ENCODE results near the gene HTRA3. TPM values are rescaled to one million over a fixed set of nuclear protein-coding genes. Genes with fewer than 3 reads are reported as not detected.

HTRA3 gene
- total RNA-seq, 1 donor from 2014 or later: 1.7 TPM

GRCh38 chr4:8257854-8258253 is 11.7 kb upstream of the HTRA3 start:
- Mint-ChIP-seq H3K4me3 (ENCODE audit: unreplicated experiment) (no peak overlapping the region), H3K9me3 (ENCODE audit: unreplicated experiment) (no peaks in the 10 kb centered on the region), H3K36me3 (ENCODE audit: low read depth, unreplicated experiment) (no peaks in the 10 kb centered on the region), H3K4me1 (ENCODE audit: unreplicated experiment) (no peaks in the 10 kb centered on the region), H3K27ac (ENCODE audit: unreplicated experiment) (no peak overlapping the region), H3K27me3 (ENCODE audit: unreplicated experiment) (peaks cover 7% of the 10 kb centered on the region)
- no peak for DNase-seq (ENCODE audit: low spot score)
- TF ChIP-seq, protein P1, sequence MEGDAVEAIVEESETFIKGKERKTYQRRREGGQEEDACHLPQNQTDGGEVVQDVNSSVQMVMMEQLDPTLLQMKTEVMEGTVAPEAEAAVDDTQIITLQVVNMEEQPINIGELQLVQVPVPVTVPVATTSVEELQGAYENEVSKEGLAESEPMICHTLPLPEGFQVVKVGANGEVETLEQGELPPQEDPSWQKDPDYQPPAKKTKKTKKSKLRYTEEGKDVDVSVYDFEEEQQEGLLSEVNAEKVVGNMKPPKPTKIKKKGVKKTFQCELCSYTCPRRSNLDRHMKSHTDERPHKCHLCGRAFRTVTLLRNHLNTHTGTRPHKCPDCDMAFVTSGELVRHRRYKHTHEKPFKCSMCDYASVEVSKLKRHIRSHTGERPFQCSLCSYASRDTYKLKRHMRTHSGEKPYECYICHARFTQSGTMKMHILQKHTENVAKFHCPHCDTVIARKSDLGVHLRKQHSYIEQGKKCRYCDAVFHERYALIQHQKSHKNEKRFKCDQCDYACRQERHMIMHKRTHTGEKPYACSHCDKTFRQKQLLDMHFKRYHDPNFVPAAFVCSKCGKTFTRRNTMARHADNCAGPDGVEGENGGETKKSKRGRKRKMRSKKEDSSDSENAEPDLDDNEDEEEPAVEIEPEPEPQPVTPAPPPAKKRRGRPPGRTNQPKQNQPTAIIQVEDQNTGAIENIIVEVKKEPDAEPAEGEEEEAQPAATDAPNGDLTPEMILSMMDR (IDR thresholded peaks at IDR 0.05; ENCODE audit: unreplicated experiment): no peak

DNA sequence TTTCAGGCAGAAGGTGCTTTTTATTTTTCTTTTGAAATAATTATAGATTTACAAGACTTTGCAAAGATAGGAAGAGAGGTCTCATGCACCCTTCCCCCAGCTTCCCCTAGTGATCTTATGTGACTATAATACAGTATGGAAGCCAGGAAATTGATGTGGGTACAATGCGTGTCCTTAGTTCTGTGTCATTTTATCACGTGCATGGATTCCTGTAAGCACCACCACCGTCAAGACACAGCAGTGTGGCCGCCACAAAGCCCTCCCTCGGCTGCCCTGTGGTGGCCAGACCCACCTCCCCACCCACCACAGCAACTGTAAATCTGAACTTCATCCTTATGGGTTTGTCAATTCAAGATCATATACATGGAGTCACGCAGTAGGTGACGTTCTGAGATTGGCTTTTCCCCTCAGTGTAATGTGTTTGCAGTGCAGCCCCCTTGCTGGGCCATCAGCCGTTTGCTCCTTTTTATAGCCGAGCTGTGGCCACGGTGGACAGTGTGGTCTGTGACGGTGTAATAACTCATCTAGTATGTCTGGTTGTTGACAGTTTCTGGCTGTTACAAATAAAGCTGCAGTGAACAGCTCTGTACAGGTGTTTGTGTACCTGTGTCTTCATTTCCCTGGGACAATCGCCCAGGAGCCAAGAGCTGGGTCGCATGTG is 10.9 kb upstream of the HTRA3 start:
- Mint-ChIP-seq H3K27ac (ENCODE audit: unreplicated experiment) (no peak overlapping the region), H3K4me3 (ENCODE audit: unreplicated experiment) (no peak overlapping the region), H3K9me3 (ENCODE audit: unreplicated experiment) (no peaks in the 10 kb centered on the region), H3K27me3 (ENCODE audit: unreplicated experiment) (peaks cover 7% of the 10 kb centered on the region), H3K4me1 (ENCODE audit: unreplicated experiment) (no peaks in the 10 kb centered on the region), H3K36me3 (ENCODE audit: low read depth, unreplicated experiment) (no peaks in the 10 kb centered on the region)
- DNase-seq (ENCODE audit: low spot score): no peak
- TF ChIP-seq, protein P1 (IDR thresholded peaks at IDR 0.05; ENCODE audit: unreplicated experiment): no peak

- no peaks in the 10 kb centered on the region for H3K36me3 Mint-ChIP-seq (ENCODE audit: low read depth, unreplicated experiment)
- TF ChIP-seq, protein P1 (IDR thresholded peaks at IDR 0.05; ENCODE audit: unreplicated experiment): no peak
- no peaks in the 10 kb centered on the region for H3K4me1 Mint-ChIP-seq (ENCODE audit: unreplicated experiment)
- no peak overlapping the region for H3K27ac Mint-ChIP-seq (ENCODE audit: unreplicated experiment)
- no peak for DNase-seq (ENCODE audit: low spot score)
- H3K9me3 Mint-ChIP-seq (ENCODE audit: unreplicated experiment): no peaks in the 10 kb centered on the region
- H3K27me3 Mint-ChIP-seq (ENCODE audit: unreplicated experiment): peaks cover 9% of the 10 kb centered on the region
- H3K4me3 Mint-ChIP-seq (ENCODE audit: unreplicated experiment): no peak overlapping the region
Observed at GRCh38 chr4:8259743-8260430, 9.7 kb upstream of the HTRA3 start.

- DNase-seq (ENCODE audit: low spot score): no peak
- no peaks in the 10 kb centered on the region for H3K4me1 Mint-ChIP-seq (ENCODE audit: unreplicated experiment)
- no peak overlapping the region for H3K27ac Mint-ChIP-seq (ENCODE audit: unreplicated experiment)
- H3K27me3 Mint-ChIP-seq (ENCODE audit: unreplicated experiment): peaks cover 9% of the 10 kb centered on the region
- H3K36me3 Mint-ChIP-seq (ENCODE audit: low read depth, unreplicated experiment): no peaks in the 10 kb centered on the region
- TF ChIP-seq, protein P1 (IDR thresholded peaks at IDR 0.05; ENCODE audit: unreplicated experiment): no peak
- no peak overlapping the region for H3K4me3 Mint-ChIP-seq (ENCODE audit: unreplicated experiment)
- H3K9me3 Mint-ChIP-seq (ENCODE audit: unreplicated experiment): no peaks in the 10 kb centered on the region
Observed at GRCh38 chr4:8260656-8261111, 8.9 kb upstream of the HTRA3 start.

Data from endothelial cell (in vitro differentiated cells).